ENCODE measurements around the gene HOXD10.

The HOXD10 gene

DNA sequence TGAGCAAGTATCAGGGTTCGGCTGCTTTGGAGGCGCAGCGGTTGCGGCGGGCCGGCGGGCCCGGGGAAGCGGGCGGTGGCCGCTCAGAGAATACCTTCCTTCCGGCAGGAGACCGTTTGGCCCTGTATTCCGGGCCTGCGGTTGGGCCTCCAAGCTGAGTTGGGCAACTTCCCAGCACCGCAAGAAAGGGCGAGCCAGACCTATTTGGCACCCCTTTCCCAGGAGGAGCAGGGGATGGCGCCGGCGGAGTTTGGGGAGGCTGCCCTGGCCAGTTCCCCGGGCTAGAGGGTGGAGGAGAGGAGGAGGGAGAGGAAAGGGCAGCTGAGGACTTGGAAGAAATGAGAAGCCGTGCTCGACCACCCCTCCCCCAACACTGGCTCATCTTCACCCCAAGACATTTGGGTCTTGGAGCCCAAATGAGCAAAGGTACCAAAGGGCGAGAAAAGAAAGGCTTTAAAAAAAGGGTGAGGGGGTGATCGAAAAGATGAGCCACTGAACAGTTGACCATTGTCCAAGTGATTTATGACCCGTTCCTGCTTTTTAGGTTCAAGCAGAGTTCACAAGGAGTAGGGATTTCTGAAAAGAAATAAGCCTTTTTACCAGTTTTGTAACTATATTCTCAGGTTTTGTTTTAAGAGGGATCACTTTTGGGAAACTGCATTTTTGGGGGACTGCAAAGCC lies 48.9 kb downstream of the HOXD10 start:
- no peak for DNase-seq

DNA sequence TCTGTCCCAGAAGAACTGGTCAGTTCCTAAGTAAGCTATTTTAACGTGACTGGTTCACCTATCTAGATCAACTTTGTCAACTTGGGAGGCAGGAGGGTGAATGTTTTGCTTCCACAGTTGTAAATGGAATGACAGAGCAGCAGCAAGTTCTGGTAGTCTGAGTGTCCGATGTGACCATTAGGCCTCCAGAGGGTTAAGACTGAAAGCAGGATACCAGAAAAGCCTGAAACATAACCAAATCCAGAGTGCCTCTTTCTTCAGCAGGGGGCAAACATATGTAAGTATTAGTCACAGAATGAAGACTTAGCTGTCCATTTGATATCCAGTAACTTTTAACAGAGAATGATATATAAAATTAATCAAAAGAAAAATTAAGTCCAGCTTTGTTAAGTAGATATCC lies 49.7 kb downstream of the HOXD10 start:
- DNase-seq, result no peak

DNA sequence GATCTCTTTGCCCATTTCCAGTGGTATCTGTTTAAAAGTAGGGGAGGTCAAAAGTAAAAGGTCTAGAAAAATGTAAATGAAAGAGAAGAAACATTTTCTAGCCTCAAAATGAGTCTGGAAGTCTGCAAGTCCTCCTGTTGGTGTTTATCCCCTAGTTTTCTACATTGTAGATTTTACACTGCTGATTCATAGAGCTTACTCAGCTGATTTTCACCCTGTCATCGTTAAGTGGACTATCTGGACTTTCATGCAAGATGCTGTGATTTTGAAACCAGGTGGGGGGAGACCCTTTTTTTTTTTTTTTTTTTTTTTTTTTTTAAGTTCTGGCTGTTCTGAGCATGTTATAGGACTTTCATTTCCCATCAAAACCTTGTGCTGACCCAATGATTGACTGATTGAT lies 50.8 kb downstream of the HOXD10 start:
- DNase-seq, result no peak

DNA sequence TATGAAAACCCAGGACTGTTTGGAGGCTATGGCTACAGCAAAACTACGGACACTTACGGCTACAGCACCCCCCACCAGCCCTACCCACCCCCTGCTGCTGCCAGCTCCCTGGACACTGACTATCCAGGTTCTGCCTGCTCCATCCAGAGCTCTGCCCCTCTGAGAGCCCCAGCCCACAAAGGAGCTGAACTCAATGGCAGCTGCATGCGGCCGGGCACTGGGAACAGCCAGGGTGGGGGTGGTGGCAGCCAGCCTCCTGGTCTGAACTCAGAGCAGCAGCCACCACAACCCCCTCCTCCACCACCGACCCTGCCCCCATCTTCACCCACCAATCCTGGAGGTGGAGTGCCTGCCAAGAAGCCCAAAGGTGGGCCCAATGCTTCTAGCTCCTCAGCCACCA lies 52.6 kb downstream of the HOXD10 start:
- DNase-seq, result no peak
